Stimulated activated CD8-positive, alpha-beta memory T cell treated with anti-CD3 and anti-CD28 coated beads, Interleukin-12 subunit alpha, Interleukin-12 subunit beta, amount 100 ng/mL, for 24 hours (primary cell): ENCODE results near the gene ZNF214.
"Not testable (repeated sequence)": the region's sequence is repeated elsewhere in the genome, so short reads cannot be mapped to it uniquely, and the experiment has no call there.

Source experiments
- DNase-seq: peaks from one replicate; pipeline ENCODE4 v3.0.0-alpha.2; 2020; ENCODE audit errors: extremely low read depth

The ZNF214 gene

DNA sequence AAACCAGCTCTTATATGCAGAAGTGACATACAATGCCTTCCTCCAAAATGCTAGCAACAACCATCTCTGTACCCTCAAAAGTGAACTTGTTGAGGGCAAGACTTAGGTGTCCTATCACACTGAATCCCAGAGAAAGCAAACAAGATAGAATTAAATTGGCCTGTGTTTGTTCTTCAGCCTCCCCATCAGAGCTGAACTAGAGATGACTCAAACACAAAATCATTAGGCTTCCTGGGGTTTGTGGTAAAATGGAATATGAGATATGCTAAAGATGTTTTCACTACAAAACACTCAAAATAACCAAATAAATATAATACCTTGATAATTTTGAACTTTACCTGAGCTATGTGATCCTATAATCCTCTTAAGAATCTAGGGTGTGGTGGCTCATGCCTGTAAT, 31.6 kb downstream of the ZNF214 start:
- DNase-seq: no peak

DNA sequence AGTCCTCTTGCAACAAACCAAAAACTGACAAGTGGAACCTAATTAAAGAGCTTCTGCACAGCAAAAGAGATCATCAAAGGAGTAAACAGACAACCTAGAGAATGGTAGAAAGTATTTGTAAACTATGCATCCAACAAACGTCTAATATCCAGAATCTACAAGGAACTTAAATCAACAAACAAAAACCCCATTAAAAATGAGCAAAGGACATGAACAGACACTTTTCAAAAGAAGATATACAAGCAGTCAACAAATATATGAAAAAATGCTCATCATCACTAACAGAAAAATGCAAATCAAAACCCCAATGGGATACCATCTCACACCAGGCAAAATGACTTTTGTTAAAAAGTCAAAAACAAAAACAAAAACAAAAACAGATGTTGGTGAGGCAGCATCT, 33.7 kb downstream of the ZNF214 start:
- no peak for DNase-seq

DNA sequence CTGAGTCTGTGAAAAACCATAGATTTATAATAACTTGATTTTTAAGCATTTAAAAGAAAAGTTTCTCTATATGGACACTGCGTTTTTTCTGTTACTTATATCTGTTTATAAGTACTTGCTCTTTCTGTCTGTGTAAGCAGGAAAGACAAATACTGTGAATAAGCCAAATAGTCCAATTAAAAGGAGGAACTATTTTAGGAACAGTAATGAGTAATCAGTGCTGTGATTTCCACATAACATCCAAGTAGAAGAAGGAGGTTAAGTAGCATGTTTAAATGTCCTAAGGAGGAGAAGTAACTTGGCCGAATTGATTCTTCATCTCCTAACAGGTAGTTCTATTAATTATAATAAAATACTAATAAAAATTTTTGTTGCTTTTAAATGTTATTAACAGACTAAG, 40.8 kb downstream of the ZNF214 start:
- no peak for DNase-seq

DNA sequence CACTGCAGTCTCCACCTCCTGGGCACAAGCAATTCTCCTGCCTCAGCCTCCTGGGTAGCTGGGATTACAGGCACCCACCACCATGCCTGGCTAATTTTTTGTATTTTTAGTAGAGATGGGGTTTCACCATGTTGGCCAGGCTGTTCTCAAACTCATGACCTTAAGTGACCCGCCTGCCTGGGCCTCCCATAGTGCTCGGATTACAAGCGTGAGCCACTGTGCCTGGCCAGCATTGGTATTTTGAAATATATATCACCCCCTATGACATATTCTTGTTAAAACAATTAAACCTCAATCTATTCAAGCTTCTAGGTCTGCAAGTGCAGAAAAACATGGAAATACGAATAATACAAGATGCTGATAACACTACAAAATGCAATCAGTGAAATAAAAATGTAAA, 50.3 kb downstream of the ZNF214 start:
- not testable (repeated sequence) for DNase-seq

DNA sequence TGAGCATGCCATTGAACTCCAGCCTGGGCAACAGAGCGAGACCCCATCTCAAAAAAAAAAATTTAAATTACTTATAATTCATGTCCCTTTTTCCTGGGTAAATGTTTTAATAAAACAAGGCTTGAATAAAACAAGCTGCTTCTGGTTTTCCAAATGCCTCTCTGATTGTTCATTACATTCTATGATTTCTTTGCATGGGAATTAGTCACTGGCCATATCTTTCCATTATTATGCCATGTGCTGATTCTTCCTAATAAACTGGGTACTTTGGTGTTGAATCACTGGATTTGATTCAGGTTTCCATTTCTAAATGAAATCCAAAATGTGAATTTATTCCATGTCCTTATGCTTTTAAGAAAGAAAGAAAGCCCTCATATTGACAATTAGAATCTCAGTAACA, 51.3 kb downstream of the ZNF214 start:
- DNase-seq: no peak

DNA sequence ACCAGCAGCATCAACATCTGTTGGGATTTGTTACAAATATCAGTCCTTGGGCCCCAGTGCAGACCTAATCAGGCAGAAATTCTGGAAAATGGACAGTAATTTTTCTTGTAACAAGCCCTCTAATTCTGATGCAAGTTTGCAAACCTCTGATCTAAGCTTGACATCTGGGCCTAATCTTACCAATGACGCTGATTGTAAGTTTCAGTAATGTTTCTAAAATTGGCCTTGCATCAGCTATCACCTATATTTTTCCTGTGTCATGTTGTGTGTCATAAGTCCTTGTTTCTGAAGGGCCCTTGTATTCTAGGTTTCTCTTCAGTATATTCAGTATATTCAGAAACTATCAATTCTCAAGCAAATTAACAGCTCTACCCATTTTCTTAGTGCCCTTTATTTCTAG, 57.5 kb downstream of the ZNF214 start:
- DNase-seq: no peak

DNA sequence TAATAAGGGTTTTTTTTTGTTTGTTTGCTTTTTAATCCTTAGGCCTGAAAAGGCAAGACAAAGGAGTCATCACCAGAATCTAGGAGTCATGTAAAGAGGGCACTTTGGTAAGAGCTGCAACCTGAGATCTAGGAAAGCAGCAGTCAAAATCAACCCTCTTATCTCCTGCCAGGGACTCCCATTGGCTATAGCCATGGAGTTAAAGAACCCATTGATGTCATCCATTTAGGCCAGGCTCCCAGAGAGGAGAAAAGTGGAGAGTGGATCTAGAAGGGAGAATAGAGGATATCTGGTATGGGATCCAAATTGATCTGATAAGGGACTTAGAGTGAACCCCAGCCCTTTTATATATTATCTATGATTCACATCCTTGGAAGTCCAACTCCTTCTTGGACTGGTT, 58.0 kb downstream of the ZNF214 start:
- DNase-seq: no peak

DNA sequence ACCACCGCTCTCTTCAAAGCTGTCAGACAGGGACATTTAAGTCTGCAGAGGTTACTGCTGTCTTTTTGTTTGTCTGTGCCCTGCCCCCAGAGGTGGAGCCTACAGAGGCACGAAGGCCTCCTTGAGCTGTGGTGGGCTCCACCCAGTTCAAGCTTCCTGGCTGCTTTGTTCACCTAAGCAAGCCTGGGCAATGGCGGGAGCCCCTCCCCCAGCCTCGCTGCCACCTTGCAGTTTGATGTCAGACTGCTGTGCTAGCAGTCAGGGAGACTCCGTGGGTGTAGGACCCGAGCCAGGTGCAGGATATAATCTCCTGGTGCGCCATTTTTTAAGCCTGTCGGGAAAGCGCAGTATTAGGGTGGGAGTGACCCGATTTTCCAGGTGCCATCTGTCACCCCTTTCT, 65.9 kb downstream of the ZNF214 start:
- not testable (repeated sequence) for DNase-seq
